C4-2B (cell line): ENCODE data around the gene VAMP4.

Experiments
- CTCF ChIP-seq: fragments of 450-650 bp; conservative IDR thresholded peaks from 2 replicates; pipeline ENCODE4 v1.5.1; 2017; ENCODE audit warnings: mild to moderate bottlenecking
- ZFX ChIP-seq: fragments of 450-650 bp; IDR thresholded peaks from 2 replicates; pipeline ENCODE4 v1.6.1; 2017

DNA sequence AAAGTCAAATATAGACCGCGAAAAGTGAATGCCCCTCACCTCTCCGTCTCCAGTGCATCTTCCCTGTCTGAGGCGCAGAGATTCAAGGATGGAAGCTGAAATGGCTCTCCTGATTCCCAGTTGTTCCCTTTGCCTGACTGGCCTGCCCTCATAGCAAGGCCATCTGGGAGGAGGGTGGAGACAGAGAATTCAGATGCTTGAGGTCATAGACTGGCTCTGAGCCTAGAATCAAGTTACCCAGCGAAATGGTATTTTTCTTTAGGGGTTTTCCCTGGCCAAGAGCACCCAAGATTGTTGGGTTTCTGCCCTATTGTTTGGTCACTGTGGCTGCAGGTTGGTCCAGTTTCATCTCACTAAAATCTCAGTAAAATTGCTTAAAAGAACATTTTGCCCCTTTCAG is 46.8 kb upstream of the VAMP4 start:
- TF ChIP-seq CTCF (no peak), ZFX (no peak)
